Omental fat pad (tissue), 4 donors: ENCODE measurements around the gene GHSR. TPM values are rescaled to one million over a fixed set of nuclear protein-coding genes. Genes with fewer than 3 reads are reported as not detected.

Source experiments
- ATAC-seq: fragments of 150-250 bp; one replicate; pipeline ENCODE4 v1.9.1; 2016; ENCODE audit warnings: mild to moderate bottlenecking, moderate library complexity; ENCODE audit not compliant: low FRiP score
- DNase-seq: peaks from one replicate; pipeline ENCODE4 v3.0.0-alpha.2; 2019; ENCODE audit warnings: low spot score
- CTCF ChIP-seq, 3 donors: fragments of 450-650 bp; IDR thresholded peaks; one replicate each; pipeline ENCODE4 v1.5.1; 2016 to 2017; ENCODE audit warnings: antibody characterized with exemption in 3 of 3, mild to moderate bottlenecking in 3 of 3, moderate library complexity in 2 of 3
- total RNA-seq, 4 donors: library from RNA; depleted of rRNA; stranded (reverse); fragments of >200 nt; gene quantifications; one replicate each; pipeline ENCODE4 v1.1.0, GENCODE V29; 2016

GHSR gene
- total RNA-seq, 4 donors from 2014 or later: not detected

GRCh38 chr3:172441581-172441980 is 6.7 kb downstream of the GHSR start:
- no peak for ATAC-seq
- no peak for TF ChIP-seq CTCF (IDR thresholded peaks at IDR 0.05)
- DNase-seq: no peak

GRCh38 chr3:172438186-172438585 is 10.1 kb downstream of the GHSR start:
- ATAC-seq (no peak), DNase-seq (no peak)
- no peak for TF ChIP-seq CTCF (IDR thresholded peaks at IDR 0.05)

- ATAC-seq: no peak
- no peak for DNase-seq
- no peak for TF ChIP-seq CTCF (IDR thresholded peaks at IDR 0.05)
Measured at GRCh38 chr3:172437713-172438112, 10.5 kb downstream of the GHSR start.

GRCh38 chr3:172415323-172415722 is 32.9 kb downstream of the GHSR start:
- DNase-seq (no peak), ATAC-seq (no peak)
- TF ChIP-seq CTCF (IDR thresholded peaks at IDR 0.05): no peak

GRCh38 chr3:172411478-172411947 is 36.7 kb downstream of the GHSR start:
- DNase-seq: no peak
- ATAC-seq: no peak
- TF ChIP-seq CTCF (IDR thresholded peaks at IDR 0.05): no peak

GRCh38 chr3:172410702-172411477 is 37.4 kb downstream of the GHSR start:
- no peak for DNase-seq
- no peak for TF ChIP-seq CTCF (IDR thresholded peaks at IDR 0.05)
- ATAC-seq: peak; percentile 28

- ATAC-seq (no peak), DNase-seq (no peak)
- no peak for TF ChIP-seq CTCF (IDR thresholded peaks at IDR 0.05)
Measured at GRCh38 chr3:172407872-172408271, 40.4 kb downstream of the GHSR start.
